Mucosa of rectum (tissue), 2 donors: ENCODE results near the gene CD27.
A peak's percentile ranks its signal among the peaks of the same experiment; 100 is the strongest.
"Not testable (repeated sequence)": the region's sequence is repeated elsewhere in the genome, so short reads cannot be mapped to it uniquely, and the experiment has no call there.

ENCODE experiments used
- H3K27ac ChIP-seq, 2 donors: one replicate each; pipeline ENCODE4 v1.7.0; 2013; ENCODE audit warnings: inconsistent platforms in 2 of 2, low read depth in 2 of 2, low read length in 2 of 2
- H3K27me3 ChIP-seq, 2 donors: one replicate each; pipeline ENCODE4 v1.7.0; 2013; ENCODE audit warnings: low read length in 2 of 2; ENCODE audit not compliant: control insufficient read depth in 2 of 2, insufficient read depth in 2 of 2
- H3K36me3 ChIP-seq, 2 donors: one replicate each; pipeline ENCODE4 v1.7.0; 2013; ENCODE audit warnings: low read length in 2 of 2; ENCODE audit not compliant: control insufficient read depth in 2 of 2, insufficient read depth in 2 of 2
- H3K4me1 ChIP-seq, 2 donors: one replicate each; pipeline ENCODE4 v1.7.0; 2013; ENCODE audit warnings: low read length in 2 of 2, mild to moderate bottlenecking in 1 of 2; ENCODE audit not compliant: control insufficient read depth in 2 of 2, insufficient read depth in 2 of 2
- H3K4me3 ChIP-seq, 2 donors: one replicate each; pipeline ENCODE4 v1.7.0; 2013; ENCODE audit warnings: low read length in 2 of 2
- H3K9ac ChIP-seq, 2 donors: one replicate each; pipeline ENCODE4 v1.7.0; 2013; ENCODE audit warnings: low read length in 2 of 2, low read depth in 1 of 2, mild to moderate bottlenecking in 1 of 2
- H3K9me3 ChIP-seq, 2 donors: one replicate each; pipeline ENCODE4 v1.7.0; 2013; ENCODE audit warnings: low read length in 2 of 2; ENCODE audit not compliant: control insufficient read depth in 2 of 2
- donor health status: healthy.
- donor health status: Normal muscosa, but diverticular disease.

Gene CD27

GRCh38 chr12:6468283-6468575, 23.5 kb downstream of the CD27 start:
- no peak overlapping the region for H3K9ac ChIP-seq
- no peaks in the 10 kb centered on the region for H3K9me3 ChIP-seq
- peaks cover 20 to 32% of the 10 kb centered on the region in 2 donors for H3K4me1 ChIP-seq
- H3K27me3 ChIP-seq, result no peaks in the 10 kb centered on the region
- H3K27ac ChIP-seq, result peak overlapping the region in 1 of 2 donors; percentile 20
- peaks cover 26 to 30% of the 10 kb centered on the region in 2 donors for H3K36me3 ChIP-seq
- H3K4me3 ChIP-seq, result peak overlapping the region in 1 of 2 donors; percentile 85

DNA sequence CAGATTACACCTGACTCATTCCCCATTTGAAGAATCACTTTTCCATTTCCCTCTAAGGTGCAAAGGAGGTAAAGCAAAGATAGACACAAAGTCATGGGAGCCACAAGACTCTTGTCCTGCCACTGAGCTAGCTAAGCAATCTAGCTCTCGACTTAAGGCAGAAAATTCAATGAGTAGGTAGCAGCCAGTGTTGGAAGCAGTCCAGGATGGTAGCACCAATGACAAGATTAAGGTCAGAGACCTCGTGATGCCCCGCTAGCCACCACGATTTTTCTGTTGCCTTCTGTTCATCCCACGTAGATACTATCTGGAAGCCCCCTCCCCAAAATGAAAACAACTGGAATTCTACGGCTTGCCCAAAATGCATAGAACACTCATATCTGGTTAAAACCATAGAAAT, 24.3 kb downstream of the CD27 start:
- no peaks in the 10 kb centered on the region for H3K9me3 ChIP-seq
- H3K4me3 ChIP-seq, result peak overlapping the region; percentile 33 to 85
- peak overlapping the region in 1 of 2 donors; percentile 34 for H3K9ac ChIP-seq
- H3K27ac ChIP-seq, result no peak overlapping the region
- H3K36me3 ChIP-seq, result peaks cover 18 to 23% of the 10 kb centered on the region in 2 donors
- H3K4me1 ChIP-seq, result peaks cover 18 to 30% of the 10 kb centered on the region in 2 donors
- no peaks in the 10 kb centered on the region for H3K27me3 ChIP-seq

DNA sequence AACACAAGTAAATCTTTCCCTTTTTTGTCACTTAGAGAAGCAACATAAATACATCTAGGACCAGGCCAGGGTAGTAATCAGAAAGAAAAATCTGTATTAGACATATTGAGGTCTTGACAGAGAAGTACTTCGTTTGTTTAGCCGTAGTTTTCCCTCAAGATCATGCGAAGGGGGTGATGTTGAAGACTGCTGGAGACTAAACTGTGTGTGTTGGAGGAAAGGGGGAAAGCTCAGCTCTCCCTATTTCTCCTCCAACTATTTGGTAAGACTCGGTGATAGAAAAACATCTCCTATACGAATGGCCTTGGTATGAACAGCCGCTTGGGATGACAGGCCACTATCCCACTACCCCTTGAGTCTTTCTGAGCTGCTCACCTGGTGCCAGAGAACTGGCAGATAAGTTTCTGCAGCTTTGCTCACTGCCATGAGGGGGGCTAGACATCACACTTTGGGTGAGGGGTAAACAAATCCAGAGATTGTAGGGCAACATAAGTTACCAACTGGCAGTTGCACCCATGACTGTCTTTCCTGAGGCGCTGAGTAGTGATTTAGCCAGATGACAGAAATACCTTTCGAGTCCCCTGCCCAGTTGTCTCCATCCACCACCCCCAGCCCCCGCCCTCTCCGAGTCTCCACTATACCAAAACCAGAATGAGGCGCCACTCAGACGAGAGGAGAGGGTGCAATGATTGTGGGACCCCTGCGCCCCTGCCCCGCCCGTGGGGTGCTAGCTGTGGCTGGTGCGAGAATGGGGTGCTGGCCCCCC, 25.0 kb downstream of the CD27 start:
- H3K4me3 ChIP-seq, result peak overlapping the region; percentile 75 to 85
- peaks cover 18 to 30% of the 10 kb centered on the region in 2 donors for H3K4me1 ChIP-seq
- H3K27ac ChIP-seq, result peak overlapping the region; percentile 97
- peak overlapping the region; percentile 79 to 87 for H3K9ac ChIP-seq
- no peaks in the 10 kb centered on the region for H3K27me3 ChIP-seq
- H3K9me3 ChIP-seq, result no peaks in the 10 kb centered on the region
- H3K36me3 ChIP-seq, result peaks cover 11 to 16% of the 10 kb centered on the region in 2 donors

DNA sequence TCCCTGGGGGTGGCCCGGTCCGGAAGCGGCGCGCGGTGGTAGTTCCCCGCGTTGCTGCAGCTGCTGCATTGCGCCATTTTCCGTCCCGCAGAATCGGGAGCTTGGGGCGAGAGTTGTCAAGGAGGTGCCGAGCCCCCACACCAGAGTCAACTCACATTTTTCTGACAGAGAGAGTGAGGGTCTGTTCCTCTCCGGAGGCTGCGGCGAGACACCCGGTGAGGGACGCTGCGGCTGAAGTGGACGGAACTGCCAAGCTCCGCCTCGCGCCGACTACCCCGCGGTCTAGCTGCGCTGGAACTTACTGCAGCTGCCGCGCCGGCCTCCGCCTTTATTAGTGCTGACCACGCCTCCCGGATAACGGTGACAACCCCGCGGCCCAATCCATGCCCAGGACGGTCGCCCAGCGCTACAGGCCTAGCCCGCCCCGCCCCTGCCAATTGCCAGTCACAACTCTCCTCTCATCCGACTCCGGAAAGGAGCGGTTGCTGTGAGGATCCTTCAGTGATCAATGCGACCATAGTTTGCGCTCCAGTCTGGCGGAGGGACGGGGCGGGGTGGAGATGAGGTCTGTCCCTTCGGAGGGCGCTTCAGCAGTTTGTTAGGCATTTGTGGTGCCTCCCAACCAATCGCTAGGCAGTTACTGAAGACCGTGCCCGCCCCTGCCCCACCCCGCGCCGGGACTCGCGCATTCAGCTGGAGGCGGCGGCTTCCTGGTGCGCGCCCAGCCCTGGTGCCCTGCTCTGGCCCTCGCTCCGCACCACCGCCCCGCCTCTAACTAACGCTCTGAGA, 25.8 kb downstream of the CD27 start, which contains the start of gene VAMP1:
TSS of gene VAMP1 (minus strand) at position 303 of the 789 bp plus-strand sequence. CDS start at position 157, 146 bp downstream.
- H3K27ac ChIP-seq, result peak within 1 kb of the TSS; percentile 97
- H3K9me3 ChIP-seq, result no peaks in the 10 kb centered on the region
- peaks cover 8 to 11% of the 10 kb centered on the region in 2 donors for H3K36me3 ChIP-seq
- peaks cover 16 to 30% of the 10 kb centered on the region in 2 donors for H3K4me1 ChIP-seq
- peak within 1 kb of the TSS; percentile 75 to 85 for H3K4me3 ChIP-seq
- no peaks in the 10 kb centered on the region for H3K27me3 ChIP-seq
- peak within 1 kb of the TSS; percentile 79 to 87 for H3K9ac ChIP-seq

- H3K27ac ChIP-seq, result no peak overlapping the region
- H3K27me3 ChIP-seq, result no peaks in the 10 kb centered on the region
- H3K9ac ChIP-seq, result no peak overlapping the region
- peaks cover 13 to 30% of the 10 kb centered on the region in 2 donors for H3K4me1 ChIP-seq
- no peaks in the 10 kb centered on the region for H3K9me3 ChIP-seq
- H3K36me3 ChIP-seq, result no peaks in the 10 kb centered on the region
- no peak overlapping the region for H3K4me3 ChIP-seq
These were observed 27.2 kb downstream of the CD27 start for GRCh38 chr12:6471989-6472360.

DNA sequence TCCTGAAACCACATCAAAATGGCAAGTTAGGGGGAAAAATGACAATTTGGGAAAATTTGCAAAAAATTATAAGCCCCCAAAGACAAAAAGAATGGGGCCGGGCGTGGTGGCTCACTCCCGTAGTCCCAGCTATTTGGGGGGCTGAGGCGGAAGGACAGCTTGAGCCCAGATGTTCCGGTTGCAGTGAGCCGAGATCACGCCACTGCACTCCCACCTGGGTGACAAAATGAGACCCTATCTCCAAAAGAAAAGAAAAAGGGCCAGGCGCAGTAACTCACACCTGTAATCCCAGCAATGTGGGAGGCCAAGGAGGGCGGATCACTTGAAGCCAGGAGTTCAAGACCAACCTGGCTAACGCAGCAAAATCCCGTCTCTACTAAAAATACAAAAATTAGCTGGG, 27.7 kb downstream of the CD27 start:
- Histone ChIP-seq H3K9ac (no peak overlapping the region), H3K4me3 (no peak overlapping the region), H3K9me3 (no peaks in the 10 kb centered on the region), H3K36me3 (no peaks in the 10 kb centered on the region), H3K27me3 (no peaks in the 10 kb centered on the region), H3K27ac (no peak overlapping the region), H3K4me1 (peaks cover 11 to 30% of the 10 kb centered on the region in 2 donors)

DNA sequence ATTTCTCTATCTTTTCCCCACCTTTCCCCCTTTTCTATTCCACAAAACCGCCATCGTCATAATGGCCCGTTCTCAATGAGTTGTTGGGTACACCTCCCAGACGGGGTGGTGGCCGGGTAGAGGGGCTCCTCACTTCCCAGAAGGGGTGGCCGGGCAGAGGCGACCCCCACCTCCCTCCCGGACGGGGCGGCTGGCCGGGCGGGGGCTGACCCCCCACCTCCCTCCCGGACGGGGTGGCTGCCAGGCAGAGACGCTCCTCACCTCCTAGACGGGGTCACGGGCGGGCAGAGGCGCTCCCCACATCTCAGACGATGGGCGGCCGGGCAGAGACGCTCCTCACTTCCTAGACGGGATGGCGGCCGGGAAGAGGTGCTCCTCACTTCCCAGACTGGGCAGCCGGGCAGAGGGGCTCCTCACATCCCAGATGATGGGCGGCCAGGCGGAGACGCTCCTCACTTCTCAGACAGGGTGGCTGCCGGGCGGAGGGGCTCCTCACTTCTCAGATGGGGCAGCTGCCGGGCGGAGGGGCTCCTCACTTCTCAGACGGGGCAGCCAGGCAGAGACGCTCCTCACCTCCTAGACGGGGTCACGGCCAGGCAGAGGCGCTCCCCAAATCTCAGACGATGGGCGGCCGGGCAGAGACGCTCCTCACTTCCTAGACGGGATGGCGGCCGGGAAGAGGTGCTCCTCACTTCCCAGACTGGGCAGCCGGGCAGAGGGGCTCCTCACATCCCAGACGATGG, 30.6 kb downstream of the CD27 start:
- not testable (repeated sequence) for H3K9ac ChIP-seq, H3K27me3 ChIP-seq, H3K36me3 ChIP-seq, H3K4me3 ChIP-seq, H3K4me1 ChIP-seq, H3K9me3 ChIP-seq, H3K27ac ChIP-seq

- H3K9me3 ChIP-seq, result no peaks in the 10 kb centered on the region
- H3K4me1 ChIP-seq, result no peaks in the 10 kb centered on the region
- no peaks in the 10 kb centered on the region for H3K36me3 ChIP-seq
- H3K9ac ChIP-seq, result no peak overlapping the region
- no peaks in the 10 kb centered on the region for H3K27me3 ChIP-seq
- no peak overlapping the region for H3K4me3 ChIP-seq
- no peak overlapping the region for H3K27ac ChIP-seq
These were observed 31.7 kb downstream of the CD27 start for GRCh38 chr12:6476489-6476888.

DNA sequence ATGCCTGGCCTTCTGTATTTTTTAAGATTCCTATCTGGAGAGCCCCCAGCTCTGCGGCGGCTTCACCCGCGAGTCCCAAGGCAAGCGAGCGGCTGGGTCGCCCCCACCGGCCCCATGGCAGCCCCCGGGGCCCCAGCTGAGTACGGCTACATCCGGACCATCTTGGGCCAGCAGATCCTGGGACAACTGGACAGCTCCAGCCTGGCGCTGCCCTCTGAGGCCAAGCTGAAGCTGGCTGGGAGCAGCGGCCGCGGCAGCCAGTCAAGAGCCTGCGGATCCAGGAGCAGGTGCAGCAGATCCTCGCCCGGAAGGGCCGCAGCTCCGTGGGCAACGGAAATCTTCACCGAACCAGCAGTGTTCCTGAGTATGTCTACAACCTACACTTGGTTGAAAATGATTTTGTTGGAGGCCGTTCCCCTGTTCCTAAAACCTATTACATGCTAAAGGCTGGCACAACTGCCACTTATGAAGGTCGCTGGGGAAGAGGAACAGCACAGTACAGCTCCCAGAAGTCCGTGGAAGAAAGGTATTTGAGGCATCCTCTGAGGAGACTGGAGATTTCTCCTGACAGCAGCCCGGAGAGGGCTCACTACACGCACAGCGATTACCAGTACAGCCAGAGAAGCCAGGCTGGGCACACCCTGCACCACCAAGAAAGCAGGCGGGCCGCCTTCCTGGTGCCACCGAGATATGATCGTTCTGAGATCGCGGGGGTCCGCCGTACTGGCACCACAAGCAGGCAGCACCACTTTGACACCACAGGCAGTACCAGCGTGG, 33.0 kb downstream of the CD27 start:
- not testable (repeated sequence) for H3K27me3 ChIP-seq, H3K27ac ChIP-seq, H3K36me3 ChIP-seq, H3K4me3 ChIP-seq, H3K9ac ChIP-seq, H3K9me3 ChIP-seq, H3K4me1 ChIP-seq
